OCI-LY3 (cell line): ENCODE results near the gene SHC3.

Experiments used
- H2AFZ ChIP-seq: fragments of 200-600, 300-600 bp; shearing (Covaris generic); 2 replicates; pipeline ENCODE4 v1.6.0; 2014; ENCODE audit warnings: antibody characterized with exemption, low read depth, low read length
- H3K27ac ChIP-seq: fragments of 200-600, 300-600 bp; sonication (generic); 2 replicates; pipeline ENCODE4 v1.5.1; 2014; ENCODE audit warnings: mild to moderate bottlenecking, low read length, moderate library complexity, mixed read lengths
- H3K27me3 ChIP-seq: fragments of 200-600, 300-600 bp; sonication (generic); 2 replicates; pipeline ENCODE4 v1.6.1; 2014; ENCODE audit warnings: low read depth, low read length, mixed read lengths
- H3K36me3 ChIP-seq: fragments of 200-600, 300-600 bp; sonication (generic); replicated peaks from 2 replicates; pipeline ENCODE3; 2014; ENCODE audit warnings: low read depth, low read length, mixed read lengths
- H3K4me1 ChIP-seq: fragments of 300-600, 200-600 bp; sonication (generic); 2 replicates; pipeline ENCODE4 v1.6.1; 2014; ENCODE audit warnings: low read length, mixed read lengths
- H3K4me2 ChIP-seq: fragments of 200-600, 300-600 bp; sonication (generic); 2 replicates; pipeline ENCODE4 v1.6.1; 2014; ENCODE audit warnings: low read length, mixed read lengths
- H3K4me3 ChIP-seq: fragments of 300-600, 200-600 bp; sonication (generic); 2 replicates; pipeline ENCODE4 v1.5.1; 2014; ENCODE audit warnings: antibody characterized with exemption, mild to moderate bottlenecking, low read length, moderate library complexity
- H3K79me2 ChIP-seq: fragments of 300-600, 200-600 bp; shearing (Covaris generic); 2 replicates; pipeline ENCODE4 v1.6.1; 2014; ENCODE audit warnings: mild to moderate bottlenecking, low read length, mixed read lengths
- H3K9ac ChIP-seq: fragments of 300-600, 200-600 bp; shearing (Covaris generic); 2 replicates; pipeline ENCODE4 v1.6.0; 2014; ENCODE audit warnings: mild to moderate bottlenecking, low read length, moderate library complexity
- H3K9me3 ChIP-seq: fragments of 200-600, 300-600 bp; shearing (Covaris generic); 2 replicates; pipeline ENCODE4 v1.6.1; 2014; ENCODE audit warnings: low read length, mixed read lengths; ENCODE audit not compliant: insufficient read depth
- H4K20me1 ChIP-seq: fragments of 200-600, 300-600 bp; sonication (generic); 2 replicates; pipeline ENCODE4 v1.6.1; 2016; ENCODE audit warnings: low read length, mixed read lengths; ENCODE audit not compliant: insufficient read depth
- EZH2phosphoT487 ChIP-seq: fragments of 200-600 bp; shearing (Covaris generic); IDR thresholded peaks from 2 replicates; pipeline ENCODE4 v1.6.1; 2018; ENCODE audit warnings: antibody characterized with exemption, mixed run types, low read depth
- TF ChIP-seq, protein P1 (sequence below): fragments of 200-600, 300-600 bp; sonication (generic); IDR thresholded peaks from 2 replicates; pipeline ENCODE4 v1.5.1; 2014; ENCODE audit warnings: antibody characterized with exemption, low read length, low read depth

SHC3 gene

DNA sequence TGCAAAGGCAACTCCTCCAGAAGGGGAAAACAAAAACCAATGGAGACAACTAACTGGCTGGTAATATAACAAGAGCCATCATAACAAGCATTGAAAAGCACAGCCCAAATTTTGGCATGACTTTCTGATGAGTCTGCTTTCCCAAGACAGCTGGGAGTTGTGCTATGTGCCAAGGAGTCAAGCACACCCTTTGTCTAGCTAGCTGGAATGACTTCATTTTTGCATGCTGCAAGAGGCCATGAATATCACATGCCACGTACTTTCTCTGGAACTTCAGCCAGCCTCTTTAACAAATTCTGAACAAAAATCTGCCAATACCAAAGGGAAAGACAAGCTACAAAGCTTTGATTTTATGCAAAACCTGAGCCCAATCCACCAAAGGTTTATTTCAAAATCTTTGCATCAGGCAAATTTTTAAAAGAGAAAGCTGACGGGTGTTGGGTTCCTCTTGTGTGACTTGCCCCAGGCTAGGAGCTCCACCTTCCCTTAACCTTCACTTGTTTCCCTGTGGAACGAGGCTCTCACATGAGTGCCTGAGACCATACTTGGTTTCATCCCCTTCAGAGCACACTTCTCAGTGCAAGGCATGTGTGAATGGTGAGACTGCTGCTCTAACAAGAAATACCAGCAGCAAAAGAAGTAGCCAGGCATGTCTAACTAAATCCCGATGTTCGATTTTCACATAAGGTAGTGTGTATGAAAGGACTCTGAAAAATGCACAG is 140.1 kb downstream of the SHC3 start:
- no peaks in the 10 kb centered on the region for H4K20me1 ChIP-seq

DNA sequence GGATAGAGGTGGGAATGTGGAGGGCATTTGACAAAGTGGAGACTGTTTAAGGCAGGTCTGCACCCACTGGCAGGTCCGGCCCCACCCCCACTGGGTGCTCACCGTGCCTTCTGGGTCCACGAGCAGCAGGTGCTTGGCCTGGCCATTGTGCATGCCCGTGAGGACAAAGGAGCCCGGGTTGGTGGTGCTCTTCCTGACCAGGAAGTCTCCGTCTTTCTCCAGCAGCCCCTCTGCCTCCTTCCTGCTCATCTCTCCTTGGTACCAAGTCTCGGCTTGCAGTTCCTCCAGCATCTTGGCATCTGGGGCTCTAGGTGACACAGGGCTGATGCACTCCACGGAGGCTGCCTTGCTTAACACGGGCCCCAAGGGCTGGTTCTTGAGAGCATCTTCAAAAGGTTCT is 140.7 kb downstream of the SHC3 start:
- no peak overlapping the region for H3K4me3 ChIP-seq
- no peaks in the 10 kb centered on the region for H4K20me1 ChIP-seq
- H3K4me2 ChIP-seq = no peak overlapping the region
- TF ChIP-seq EZH2phosphoT487 = no peak
- TF ChIP-seq, protein P1, sequence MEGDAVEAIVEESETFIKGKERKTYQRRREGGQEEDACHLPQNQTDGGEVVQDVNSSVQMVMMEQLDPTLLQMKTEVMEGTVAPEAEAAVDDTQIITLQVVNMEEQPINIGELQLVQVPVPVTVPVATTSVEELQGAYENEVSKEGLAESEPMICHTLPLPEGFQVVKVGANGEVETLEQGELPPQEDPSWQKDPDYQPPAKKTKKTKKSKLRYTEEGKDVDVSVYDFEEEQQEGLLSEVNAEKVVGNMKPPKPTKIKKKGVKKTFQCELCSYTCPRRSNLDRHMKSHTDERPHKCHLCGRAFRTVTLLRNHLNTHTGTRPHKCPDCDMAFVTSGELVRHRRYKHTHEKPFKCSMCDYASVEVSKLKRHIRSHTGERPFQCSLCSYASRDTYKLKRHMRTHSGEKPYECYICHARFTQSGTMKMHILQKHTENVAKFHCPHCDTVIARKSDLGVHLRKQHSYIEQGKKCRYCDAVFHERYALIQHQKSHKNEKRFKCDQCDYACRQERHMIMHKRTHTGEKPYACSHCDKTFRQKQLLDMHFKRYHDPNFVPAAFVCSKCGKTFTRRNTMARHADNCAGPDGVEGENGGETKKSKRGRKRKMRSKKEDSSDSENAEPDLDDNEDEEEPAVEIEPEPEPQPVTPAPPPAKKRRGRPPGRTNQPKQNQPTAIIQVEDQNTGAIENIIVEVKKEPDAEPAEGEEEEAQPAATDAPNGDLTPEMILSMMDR = no peak
- no peaks in the 10 kb centered on the region for H3K9me3 ChIP-seq
- H3K36me3 ChIP-seq = no peaks in the 10 kb centered on the region
- peaks cover 4% of the 10 kb centered on the region; the same call in 1 of the 2 replicates for H3K27me3 ChIP-seq
- H3K4me1 ChIP-seq = peaks cover 4% of the 10 kb centered on the region; the same call in 1 of the 2 replicates
- no peaks in the 10 kb centered on the region for H3K79me2 ChIP-seq
- no peak overlapping the region for H3K9ac ChIP-seq
- H3K27ac ChIP-seq = no peak overlapping the region
- no peak overlapping the region for H2AFZ ChIP-seq

More for the DNA sequence above, 140.1 kb downstream of the SHC3 start:
- H2AFZ ChIP-seq = no peak overlapping the region
- H3K9ac ChIP-seq = no peak overlapping the region
- no peak overlapping the region for H3K4me3 ChIP-seq
- H3K4me2 ChIP-seq = no peak overlapping the region
- no peak overlapping the region for H3K27ac ChIP-seq
- peaks cover 4% of the 10 kb centered on the region; the same call in 1 of the 2 replicates for H3K4me1 ChIP-seq
- TF ChIP-seq, protein P1 = no peak
- no peak for TF ChIP-seq EZH2phosphoT487
- no peaks in the 10 kb centered on the region for H3K36me3 ChIP-seq
- H3K79me2 ChIP-seq = no peaks in the 10 kb centered on the region
- H3K27me3 ChIP-seq = peaks cover 4% of the 10 kb centered on the region; the same call in 1 of the 2 replicates
- H3K9me3 ChIP-seq = no peaks in the 10 kb centered on the region

DNA sequence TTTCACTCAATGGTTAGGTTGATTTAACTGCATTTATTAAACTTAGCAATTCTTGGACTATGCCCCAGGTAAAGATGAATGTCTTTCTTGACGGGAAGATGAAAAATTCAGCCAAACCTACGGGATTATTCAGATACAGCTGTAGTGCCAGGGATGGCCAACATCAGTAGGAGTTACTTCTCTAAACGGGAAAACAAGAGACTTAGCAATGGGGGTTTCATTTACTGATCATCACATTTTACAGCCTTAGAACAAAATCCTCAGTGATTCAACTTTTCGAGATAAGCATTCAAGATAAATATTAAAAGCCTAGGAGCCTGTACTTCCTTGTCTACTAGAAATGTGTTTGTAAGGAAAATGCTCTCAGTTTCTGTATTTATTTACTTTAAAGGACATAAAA is 141.3 kb downstream of the SHC3 start:
- Histone ChIP-seq H3K4me3 (no peak overlapping the region), H3K9me3 (no peaks in the 10 kb centered on the region), H3K36me3 (no peaks in the 10 kb centered on the region), H2AFZ (no peak overlapping the region), H4K20me1 (no peaks in the 10 kb centered on the region), H3K79me2 (no peaks in the 10 kb centered on the region), H3K27ac (no peak overlapping the region), H3K4me1 (peaks cover 4% of the 10 kb centered on the region; the same call in 1 of the 2 replicates), H3K9ac (no peak overlapping the region), H3K27me3 (peaks cover 6% of the 10 kb centered on the region; the same call in 1 of the 2 replicates), H3K4me2 (no peak overlapping the region)
- TF ChIP-seq, protein P1 = no peak
- TF ChIP-seq EZH2phosphoT487 = no peak

DNA sequence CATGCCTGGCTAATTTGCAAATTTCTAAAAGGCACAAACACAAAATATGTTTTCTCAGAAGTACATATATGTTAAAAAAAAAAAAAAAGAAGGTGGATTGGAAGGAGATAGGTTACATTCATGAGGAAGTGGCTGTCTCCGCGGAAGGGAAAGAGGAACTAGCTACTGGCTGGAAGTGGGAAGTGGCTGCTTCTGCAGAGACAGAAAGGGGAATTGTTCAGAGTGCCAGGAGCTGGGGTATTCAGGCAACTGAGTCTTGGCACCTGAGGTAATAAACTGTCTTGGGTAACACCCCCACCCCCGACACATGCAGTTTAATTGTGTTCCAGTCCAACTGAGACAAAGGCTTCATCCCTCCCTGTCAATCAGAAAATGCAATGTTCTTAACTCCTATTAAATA is 141.7 kb downstream of the SHC3 start:
- H3K27ac ChIP-seq = no peak overlapping the region
- peaks cover 4% of the 10 kb centered on the region; the same call in 1 of the 2 replicates for H3K4me1 ChIP-seq
- no peak overlapping the region for H3K9ac ChIP-seq
- H3K27me3 ChIP-seq = peaks cover 9% of the 10 kb centered on the region; the same call in 1 of the 2 replicates
- TF ChIP-seq, protein P1 = no peak
- H3K9me3 ChIP-seq = no peaks in the 10 kb centered on the region
- no peak overlapping the region for H3K4me2 ChIP-seq
- no peak overlapping the region for H3K4me3 ChIP-seq
- H4K20me1 ChIP-seq = no peaks in the 10 kb centered on the region
- no peaks in the 10 kb centered on the region for H3K79me2 ChIP-seq
- H2AFZ ChIP-seq = no peak overlapping the region
- no peaks in the 10 kb centered on the region for H3K36me3 ChIP-seq
